Natural killer cell treated with Interleukin-12 subunit alpha and Interleukin-12 subunit beta and Interleukin-15 and Interleukin-18, amount 100 ng/mL, for 72 hours (primary cell): ENCODE results near the gene NDUFAF4. TPM values are rescaled to one million over a fixed set of nuclear protein-coding genes. Genes with fewer than 3 reads are reported as not detected.

ENCODE experiments used
- ATAC-seq, 2 donors: fragments of 150-1000 bp; cut with Tn5 transposase in 1 of 2; sonication (Bioruptor Pico), chemical (Tn5 transposase) in 1 of 2; 2 replicates each; pipeline ENCODE4 v1.10.0; 2021
- DNase-seq: peaks from one replicate; pipeline ENCODE4 v3.0.0; 2022; ENCODE audit warnings: low spot score
- H3K27ac Mint-ChIP-seq, 2 donors: 1 replicate in 1 of 2; 2 replicates in 1 of 2; pipeline ENCODE4 v1.8.0; 2022; ENCODE audit warnings: mixed read lengths in 2 of 2, mild to moderate bottlenecking in 1 of 2, moderate library complexity in 1 of 2
- H3K27me3 Mint-ChIP-seq, 2 donors: 1 replicate in 1 of 2; 2 replicates in 1 of 2; pipeline ENCODE4 v1.8.0; 2022; ENCODE audit warnings: mixed read lengths in 2 of 2
- H3K36me3 Mint-ChIP-seq: one replicate; pipeline ENCODE4 v1.8.0; 2022; ENCODE audit warnings: mixed read lengths
- H3K4me1 Mint-ChIP-seq, 2 donors: 1 replicate in 1 of 2; 2 replicates in 1 of 2; pipeline ENCODE4 v1.8.0; 2022; ENCODE audit warnings: low read depth in 2 of 2, mixed read lengths in 2 of 2, mild to moderate bottlenecking in 1 of 2
- H3K4me3 Mint-ChIP-seq: one replicate; pipeline ENCODE4 v1.8.0; 2022; ENCODE audit warnings: mixed read lengths
- H3K9me3 Mint-ChIP-seq: 2 replicates; pipeline ENCODE4 v1.8.0; 2022; ENCODE audit warnings: mixed read lengths
- total RNA-seq, 2 donors: library from RNA; stranded (reverse); gene quantifications; one replicate each; pipeline ENCODE4 v1.2.3, GENCODE V29; 2022

NDUFAF4 gene
- total RNA-seq, 2 donors from 2014 or later: 39.0 to 67.7 TPM

GRCh38 chr6:96841345-96841744, 56.3 kb downstream of the NDUFAF4 start:
- Mint-ChIP-seq H3K36me3 (peaks cover 4% of the 10 kb centered on the region), H3K27ac (no peak overlapping the region), H3K27me3 (peaks cover 30 to 62% of the 10 kb centered on the region in 2 donors), H3K4me3 (no peak overlapping the region), H3K9me3 (no peaks in the 10 kb centered on the region), H3K4me1 (peaks cover 15 to 17% of the 10 kb centered on the region in 2 donors)
- no peak for ATAC-seq
- DNase-seq: no peak

Other genes with a start within 250 kb of the NDUFAF4 start
- under 1 TPM; 0.14 to 0.70 TPM for gene GPR63, start 60.4 kb downstream of the NDUFAF4 start, total RNA-seq
- gene KLHL32, start 26.8 kb upstream of the NDUFAF4 start, total RNA-seq: not detected